ENCODE measurements around the gene ARHGAP32. TPM values are rescaled to one million over a fixed set of nuclear protein-coding genes. Genes with fewer than 3 reads are reported as not detected.

The ARHGAP32 gene
- total RNA-seq, 1 experiment from 2014 or later: 22.0 TPM

DNA sequence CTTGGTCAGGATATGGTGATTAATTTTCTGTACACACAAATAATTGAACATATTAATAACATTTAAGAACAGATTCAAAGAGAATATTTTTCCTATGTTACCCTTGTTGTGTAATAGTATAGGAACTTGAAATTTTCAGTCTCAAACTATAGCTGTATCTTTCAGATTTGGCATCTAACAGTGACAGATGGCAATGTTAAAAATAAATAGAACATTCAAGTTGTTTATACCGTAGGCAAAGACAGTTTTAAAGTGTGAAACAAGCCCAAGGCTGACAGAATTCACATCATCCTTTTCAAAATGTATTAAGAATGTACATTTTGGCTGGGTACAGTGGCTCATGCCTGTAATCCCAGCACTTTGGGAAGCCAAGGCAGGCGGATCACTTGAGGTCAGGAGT, 156.9 kb downstream of the ARHGAP32 start:
- no peak overlapping the region for H2BK20ac ChIP-seq (ENCODE audit: low read depth, low read length, poor library complexity, severe bottlenecking)
- no peak overlapping the region for H4K5ac ChIP-seq (ENCODE audit: insufficient read length, low read depth, low read length)
- no peaks in the 10 kb centered on the region; the same call in 1 of the 2 replicates for H3K27me3 Mint-ChIP-seq (ENCODE audit: low read depth)
- no peaks in the 10 kb centered on the region for H3K79me2 ChIP-seq (ENCODE audit: insufficient read depth, low read length)
- H3K4me1 Mint-ChIP-seq: peaks cover 4 to 6% of the 10 kb centered on the region in 2 experiments
- no peak overlapping the region for H3K27ac ChIP-seq (ENCODE audit: insufficient read length, low read depth, low read length)
- no CpG with 5 or more reads among the region's 2 CpGs for WGBS (ENCODE audit: extremely low coverage, insufficient read length, low lambda C conversion rate)
- peaks cover 13 to 23% of the 10 kb centered on the region in 2 experiments; a peak in 4 of 5 replicates for H3K9me3 Mint-ChIP-seq
- no peak for TF ChIP-seq CTCF (conservative IDR thresholded peaks at IDR 0.05)
- no peak overlapping the region for H3K23ac ChIP-seq (ENCODE audit: insufficient read length, low read depth, low read length)
- H4K91ac ChIP-seq (ENCODE audit: insufficient read length, low read depth, low read length): no peak overlapping the region
- H2AFZ ChIP-seq (ENCODE audit: low read length): no peak overlapping the region
- H4K20me1 ChIP-seq (ENCODE audit: control insufficient read depth, insufficient read depth, insufficient read length): no peaks in the 10 kb centered on the region
- no peak overlapping the region for H3K14ac ChIP-seq (ENCODE audit: insufficient read depth, low read length)
- no peaks in the 10 kb centered on the region for H3K4me1 ChIP-seq (ENCODE audit: insufficient read depth, low read length)
- no peak overlapping the region for H2BK120ac ChIP-seq (ENCODE audit: low read depth, low read length, poor library complexity, severe bottlenecking)
- H3K9ac ChIP-seq (ENCODE audit: extremely low read depth, insufficient read length, low read length): no peak overlapping the region
- no peak overlapping the region for H2BK5ac ChIP-seq (ENCODE audit: insufficient read length, low read length)
- H3K27me3 ChIP-seq (ENCODE audit: insufficient read depth, low read length): no peaks in the 10 kb centered on the region
- peaks cover 22 to 34% (median 24%) of the 10 kb centered on the region in 3 experiments for H3K36me3 Mint-ChIP-seq (ENCODE audit: insufficient read depth in 1 of 3, low read depth in 3 of 3)
- no peak overlapping the region for H2BK12ac ChIP-seq (ENCODE audit: insufficient read length, low read depth, low read length)
- peak overlapping the region in 1 of 3 experiments; percentile 71; a peak in 2 of 7 replicates for H3K27ac Mint-ChIP-seq
- no peak overlapping the region for H3K4me2 ChIP-seq (ENCODE audit: insufficient read depth, insufficient read length, low read length)
- no peak overlapping the region for H2BK15ac ChIP-seq (ENCODE audit: low read depth, low read length)
- H3T11ph ChIP-seq (ENCODE audit: low read length): no peak overlapping the region
- H3K79me1 ChIP-seq (ENCODE audit: insufficient read depth, low read depth, low read length, poor library complexity, severe bottlenecking): no peaks in the 10 kb centered on the region
- H3K23me2 ChIP-seq (ENCODE audit: insufficient read length, low read depth, low read length, poor library complexity, severe bottlenecking): no peaks in the 10 kb centered on the region
- H3K18ac ChIP-seq (ENCODE audit: insufficient read length, low read depth, low read length): no peak overlapping the region
- DNase-seq: no peak
- no peak overlapping the region for H2AK5ac ChIP-seq (ENCODE audit: insufficient read length, low read length)
- H3K9me3 ChIP-seq (ENCODE audit: control insufficient read depth, low read depth, low read length): no peaks in the 10 kb centered on the region
- H3K56ac ChIP-seq (ENCODE audit: insufficient read length, low read depth, low read length): no peak overlapping the region
- no peak overlapping the region for H4K8ac ChIP-seq (replicated peaks; ENCODE audit: insufficient read length, low read depth, low read length)
- H3K4ac ChIP-seq (ENCODE audit: low read depth, low read length): no peak overlapping the region
- H3K4me3 Mint-ChIP-seq: no peak overlapping the region
